ENCODE measurements around the gene SPTBN4.

DNA sequence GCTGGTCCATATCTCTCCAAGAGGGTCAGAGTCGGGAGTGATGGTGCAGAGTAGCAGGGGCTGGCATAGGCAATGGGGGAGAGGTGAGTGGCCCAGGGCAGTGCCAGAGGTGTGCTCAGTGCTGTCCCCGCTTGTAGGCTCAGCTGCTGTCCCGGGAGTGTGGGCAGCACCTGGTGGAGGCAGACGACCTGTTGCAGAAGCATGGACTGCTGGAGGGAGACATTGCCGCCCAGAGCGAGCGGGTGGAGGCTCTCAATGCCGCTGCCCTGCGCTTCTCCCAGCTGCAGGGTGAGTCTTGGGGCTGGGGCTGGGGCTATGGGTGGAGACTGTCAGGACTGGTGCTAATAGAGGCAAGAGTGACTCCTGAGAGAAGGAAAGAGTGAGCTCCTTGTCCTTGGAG lies 39.3 kb downstream of the SPTBN4 start:
- TF ChIP-seq, protein P1, sequence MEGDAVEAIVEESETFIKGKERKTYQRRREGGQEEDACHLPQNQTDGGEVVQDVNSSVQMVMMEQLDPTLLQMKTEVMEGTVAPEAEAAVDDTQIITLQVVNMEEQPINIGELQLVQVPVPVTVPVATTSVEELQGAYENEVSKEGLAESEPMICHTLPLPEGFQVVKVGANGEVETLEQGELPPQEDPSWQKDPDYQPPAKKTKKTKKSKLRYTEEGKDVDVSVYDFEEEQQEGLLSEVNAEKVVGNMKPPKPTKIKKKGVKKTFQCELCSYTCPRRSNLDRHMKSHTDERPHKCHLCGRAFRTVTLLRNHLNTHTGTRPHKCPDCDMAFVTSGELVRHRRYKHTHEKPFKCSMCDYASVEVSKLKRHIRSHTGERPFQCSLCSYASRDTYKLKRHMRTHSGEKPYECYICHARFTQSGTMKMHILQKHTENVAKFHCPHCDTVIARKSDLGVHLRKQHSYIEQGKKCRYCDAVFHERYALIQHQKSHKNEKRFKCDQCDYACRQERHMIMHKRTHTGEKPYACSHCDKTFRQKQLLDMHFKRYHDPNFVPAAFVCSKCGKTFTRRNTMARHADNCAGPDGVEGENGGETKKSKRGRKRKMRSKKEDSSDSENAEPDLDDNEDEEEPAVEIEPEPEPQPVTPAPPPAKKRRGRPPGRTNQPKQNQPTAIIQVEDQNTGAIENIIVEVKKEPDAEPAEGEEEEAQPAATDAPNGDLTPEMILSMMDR (IDR thresholded peaks at IDR 0.05; ENCODE audit: poor library complexity) = no peak
- TF ChIP-seq EZH2phosphoT487 (IDR thresholded peaks at IDR 0.05; ENCODE audit: low read depth, severe bottlenecking, unreplicated experiment) = no peak
